Measurements from ENCODE around the gene CAV3.

The CAV3 gene

DNA sequence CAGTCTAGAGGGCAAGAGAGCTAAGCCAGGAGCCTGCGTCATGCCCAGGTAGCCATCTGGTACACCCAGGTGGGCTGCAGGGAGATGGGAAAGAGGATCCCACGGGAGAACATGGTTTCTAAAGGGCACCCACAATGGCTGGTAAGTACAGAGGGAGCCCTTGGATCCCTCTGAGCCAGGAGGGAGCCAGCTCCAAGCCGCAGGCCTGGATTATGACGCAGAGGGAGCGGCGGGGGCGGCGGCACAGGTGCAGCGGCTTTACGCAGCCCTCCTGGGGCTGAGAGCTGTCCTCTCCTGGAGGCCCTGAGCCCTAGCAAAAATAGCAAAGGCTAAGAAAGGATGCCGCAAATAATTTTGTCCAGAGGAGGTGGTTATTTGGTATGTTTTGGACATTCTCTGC is 2.8 kb downstream of the CAV3 start:
- no peak for DNase-seq (ENCODE audit: low spot score)

GRCh38 chr3:8737301-8737700 is 3.7 kb downstream of the CAV3 start:
- no peak for DNase-seq (ENCODE audit: low spot score)

DNA sequence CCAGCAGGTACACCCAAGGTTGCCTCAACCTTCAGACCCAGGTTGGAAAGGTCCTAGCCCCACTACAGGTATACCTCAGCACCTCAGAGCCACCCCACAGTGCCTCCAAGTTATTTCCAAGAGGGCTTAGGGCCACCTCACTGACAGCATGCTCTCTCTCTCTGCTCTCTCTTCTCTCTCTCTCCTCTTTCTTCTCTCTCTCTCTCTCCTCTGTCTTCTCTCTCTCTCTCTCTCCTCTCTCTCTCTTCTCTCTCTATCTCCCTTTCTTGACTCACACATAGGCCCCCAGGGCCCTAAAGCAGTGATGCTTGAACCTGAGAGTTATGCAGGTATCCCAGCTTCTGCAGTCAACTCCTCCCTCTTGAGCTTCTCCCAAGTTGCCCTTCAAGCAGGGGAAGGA is 4.2 kb downstream of the CAV3 start:
- DNase-seq (ENCODE audit: low spot score): no peak

GRCh38 chr3:8738639-8739038 is 5.0 kb downstream of the CAV3 start:
- DNase-seq (ENCODE audit: low spot score): no peak

- DNase-seq (ENCODE audit: low spot score): peak; percentile 66
Measured at GRCh38 chr3:8739757-8740504, 6.3 kb downstream of the CAV3 start.

GRCh38 chr3:8741581-8742261 is 8.1 kb downstream of the CAV3 start:
- DNase-seq (ENCODE audit: low spot score): peak; percentile 84

DNA sequence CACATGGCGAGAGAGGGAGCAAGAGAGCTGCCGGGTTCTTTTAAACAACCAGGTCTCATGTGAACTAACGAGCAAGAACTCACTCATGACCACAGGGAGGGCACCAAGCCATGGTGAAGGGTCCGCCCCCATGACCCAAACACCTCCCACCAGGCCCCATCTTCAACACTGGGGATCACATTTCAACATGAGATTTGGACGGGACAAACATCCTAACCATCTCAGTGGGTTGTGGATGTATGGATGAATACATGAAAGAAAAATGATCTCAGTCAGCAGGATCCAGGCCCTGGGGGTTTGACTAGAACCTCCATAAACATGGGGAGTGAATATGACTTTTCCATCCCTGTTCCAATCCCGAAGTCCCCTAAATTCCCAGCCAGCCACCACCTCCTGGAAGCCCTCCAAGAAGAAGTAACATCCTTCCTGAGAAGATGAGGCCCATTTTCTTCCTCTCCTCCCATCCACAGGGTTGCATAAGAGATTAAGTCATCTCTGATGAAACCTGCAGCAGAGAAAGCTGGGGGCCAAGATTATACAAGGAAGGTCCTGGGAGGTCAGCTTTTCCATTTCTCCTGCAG is 9.5 kb downstream of the CAV3 start:
- no peak for DNase-seq (ENCODE audit: low spot score)

- DNase-seq (ENCODE audit: low spot score): no peak
Measured at GRCh38 chr3:8743911-8744310, 10.3 kb downstream of the CAV3 start.

- no peak for DNase-seq (ENCODE audit: low spot score)
Measured at GRCh38 chr3:8745619-8746370, 12.2 kb downstream of the CAV3 start.

DNA sequence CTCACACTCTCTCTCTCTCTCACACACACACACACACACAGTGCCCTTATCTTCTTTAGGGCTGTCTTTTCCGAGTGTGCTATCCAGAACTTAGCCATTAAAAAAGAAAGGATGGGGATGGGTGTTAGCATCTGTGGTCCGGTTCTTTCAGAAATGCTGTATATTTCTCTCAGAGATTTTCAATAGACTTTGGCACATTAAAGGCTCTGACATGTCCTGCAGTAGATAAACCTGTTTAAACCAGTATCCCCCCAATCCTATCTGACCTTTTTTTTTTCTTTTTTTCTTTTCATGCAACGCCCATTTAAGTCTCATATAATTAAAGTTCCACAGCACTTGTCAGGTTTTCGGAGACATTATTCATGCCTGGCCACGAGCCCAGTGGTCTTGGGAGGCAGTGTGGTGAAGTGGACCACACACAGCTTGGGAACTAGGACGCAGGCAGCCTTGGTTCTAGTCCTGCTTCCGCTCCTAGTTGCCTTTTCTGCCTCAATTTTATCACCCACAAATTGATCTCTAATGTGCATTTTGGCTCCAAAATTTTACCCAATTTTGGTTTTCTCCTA is 13.3 kb downstream of the CAV3 start:
- DNase-seq (ENCODE audit: low spot score): no peak

DNA sequence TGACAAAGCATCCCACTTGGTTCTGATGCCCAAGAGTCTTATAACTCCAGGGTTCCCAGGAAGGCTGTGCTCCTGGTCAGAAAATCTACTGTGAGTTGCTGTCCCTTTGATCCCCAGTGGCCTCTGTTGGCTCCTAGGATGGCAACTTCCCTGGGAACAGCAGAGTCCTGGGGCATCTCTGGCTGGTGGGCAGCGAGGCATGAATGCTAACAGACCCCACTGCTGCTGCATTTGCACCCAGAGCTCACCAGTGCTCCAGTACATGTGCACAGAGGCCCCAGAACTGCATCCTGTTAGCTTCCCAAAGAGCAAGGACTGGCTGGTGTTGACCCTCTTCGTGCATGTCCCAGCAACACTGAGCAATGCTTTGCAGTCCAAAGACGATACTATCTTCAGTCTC is 15.7 kb downstream of the CAV3 start:
- DNase-seq (ENCODE audit: low spot score): no peak

- no peak for DNase-seq (ENCODE audit: low spot score)
Measured at GRCh38 chr3:8752832-8753231, 19.2 kb downstream of the CAV3 start.

- no peak for DNase-seq (ENCODE audit: low spot score)
Measured at GRCh38 chr3:8755097-8755496, 21.5 kb downstream of the CAV3 start.

DNA sequence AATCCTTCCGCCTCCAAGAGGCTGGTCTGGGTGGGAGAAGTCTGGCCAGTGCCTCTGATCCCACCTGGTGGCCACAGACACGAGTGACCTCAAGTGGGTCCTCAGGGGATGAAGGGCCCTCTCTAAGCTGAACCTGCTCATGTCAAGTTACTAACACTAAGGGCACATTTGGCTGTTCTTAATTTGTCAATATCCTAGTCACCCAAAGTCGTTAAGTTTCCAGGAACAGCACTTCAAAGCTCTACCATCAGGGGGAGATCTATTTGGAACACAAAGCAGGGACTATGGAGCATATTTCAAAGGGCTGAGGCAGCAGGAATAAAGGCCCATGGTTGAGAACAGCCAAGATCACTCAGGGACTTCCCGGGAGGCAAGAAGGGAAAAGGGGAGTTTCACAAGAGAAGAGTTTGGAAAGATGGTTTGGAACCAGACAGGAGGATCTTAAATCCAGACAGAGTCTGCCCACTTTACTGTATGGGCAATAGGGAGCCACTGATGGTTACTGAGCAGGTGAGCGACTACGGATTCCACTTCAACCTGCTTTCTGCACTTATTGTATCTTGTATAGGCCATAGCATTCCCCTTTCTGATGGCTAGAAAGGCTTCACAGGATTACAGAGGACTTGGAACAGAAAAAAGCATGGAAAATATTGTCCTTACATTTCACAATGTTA is 22.1 kb downstream of the CAV3 start:
- DNase-seq (ENCODE audit: low spot score): no peak

DNA sequence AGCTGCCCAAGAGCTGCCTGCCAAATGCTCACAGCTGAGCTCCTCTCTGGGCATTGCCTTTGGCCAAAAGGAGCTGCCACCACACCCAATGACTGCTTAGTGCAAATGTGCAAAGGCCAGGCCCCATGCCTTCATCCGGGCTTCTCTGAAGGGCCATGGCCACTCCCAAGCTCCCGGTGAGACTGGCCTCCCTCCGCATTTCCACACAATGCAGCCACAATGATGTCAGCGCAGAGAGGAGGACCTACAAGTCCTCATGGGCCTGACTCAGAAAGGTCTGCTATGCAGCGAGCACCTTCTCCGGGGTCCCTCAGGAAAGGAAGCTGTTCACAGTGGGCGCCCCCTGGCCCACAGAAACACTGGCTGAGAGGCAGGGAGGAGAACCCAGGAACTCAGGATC is 23.1 kb downstream of the CAV3 start:
- DNase-seq (ENCODE audit: low spot score): no peak

DNA sequence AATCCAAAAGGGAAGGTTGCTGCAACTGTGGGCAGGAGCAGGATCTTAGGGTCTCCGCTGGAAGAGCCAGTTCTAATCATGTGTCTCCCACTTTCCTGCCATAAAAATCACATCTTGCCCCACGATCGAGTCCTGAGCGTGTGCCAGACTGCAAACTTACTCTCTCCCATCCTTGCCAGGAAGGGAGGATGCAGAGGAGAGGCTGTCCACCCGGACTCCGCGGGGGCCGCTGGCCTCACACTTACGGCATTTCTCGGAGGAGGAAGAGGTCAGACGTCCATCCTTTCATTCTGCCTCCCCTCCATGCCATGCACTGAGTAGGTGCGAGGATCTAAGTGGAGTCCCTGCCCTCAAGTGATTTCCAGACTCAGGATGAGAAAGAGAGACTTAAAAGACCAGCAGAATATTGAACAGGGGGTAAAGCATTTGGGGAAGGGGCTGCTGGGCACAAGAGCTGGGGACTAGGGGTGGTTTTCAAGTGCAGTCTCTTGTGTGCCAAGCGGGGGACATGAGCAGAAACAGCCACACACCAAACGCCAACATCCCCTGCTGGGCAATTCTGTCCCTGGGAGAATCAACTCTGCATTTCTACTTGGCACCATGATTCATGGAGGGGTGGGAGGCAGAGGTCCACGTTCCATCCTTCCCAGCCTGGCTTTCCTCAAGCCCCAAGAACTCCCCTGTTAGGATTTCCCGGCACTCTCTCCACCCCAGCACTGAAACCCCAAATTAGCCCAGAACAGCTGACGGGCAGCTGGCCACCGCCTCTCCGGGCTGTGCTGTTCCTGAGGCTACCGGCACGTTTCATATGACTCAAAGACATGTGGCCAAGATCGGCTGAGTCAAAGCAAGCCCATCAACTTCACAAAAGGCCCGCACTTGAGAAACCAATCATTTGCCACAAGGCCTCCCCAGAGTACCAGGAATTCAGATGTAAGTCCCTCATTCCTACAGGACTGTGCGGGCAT is 24.2 kb downstream of the CAV3 start:
- no peak for DNase-seq (ENCODE audit: low spot score)

- no peak for DNase-seq (ENCODE audit: low spot score)
Measured at GRCh38 chr3:8759038-8759707, 25.6 kb downstream of the CAV3 start.

- no peak for DNase-seq (ENCODE audit: low spot score)
Measured at GRCh38 chr3:8760091-8760490, 26.5 kb downstream of the CAV3 start.

DNA sequence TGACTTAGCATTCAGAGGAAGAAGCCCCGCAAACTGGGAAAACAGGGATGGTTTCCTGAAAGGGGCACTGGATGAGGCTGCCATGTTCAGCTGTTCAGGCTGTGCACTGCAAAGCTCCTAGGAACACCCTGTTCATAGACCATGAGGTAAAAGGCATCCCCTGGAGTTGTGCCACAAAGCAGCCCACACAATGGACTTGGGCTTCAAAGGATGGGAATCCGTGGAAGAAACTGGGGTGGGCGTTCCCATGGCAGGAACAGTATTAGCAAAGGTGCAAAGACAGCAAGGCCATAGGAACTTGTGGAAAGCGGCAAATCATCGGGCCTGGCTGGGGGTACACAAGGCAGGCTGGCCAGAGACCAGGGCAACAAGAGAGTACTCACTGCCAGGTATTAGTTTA is 26.9 kb downstream of the CAV3 start:
- DNase-seq (ENCODE audit: low spot score): no peak

GRCh38 chr3:8761866-8762265 is 28.3 kb downstream of the CAV3 start:
- no peak for DNase-seq (ENCODE audit: low spot score)
